Thoracic aorta (tissue), 2 donors: ENCODE measurements around the gene IL23A. TPM values are rescaled to one million over a fixed set of nuclear protein-coding genes. Genes with fewer than 3 reads are reported as not detected.
"Not testable (repeated sequence)": the region's sequence is repeated elsewhere in the genome, so short reads cannot be mapped to it uniquely, and the experiment has no call there.

ENCODE experiments used
- ATAC-seq: fragments of 150-250 bp; one replicate; pipeline ENCODE4 v1.8.0; 2017; ENCODE audit warnings: low read depth; ENCODE audit not compliant: insufficient number of reproducible peaks, low FRiP score
- DNase-seq: peaks from one replicate; pipeline ENCODE4 v3.0.0-alpha.2; 2020; ENCODE audit warnings: low spot score
- H3K27ac ChIP-seq, 2 donors: fragments of 200-600 bp; sonication (generic); 1 replicate in 1 of 2; 2 replicates in 1 of 2; pipeline ENCODE4 v1.5.1; 2016; ENCODE audit warnings: mild to moderate bottlenecking in 2 of 2, moderate library complexity in 2 of 2
- H3K27me3 ChIP-seq: fragments of 200-600 bp; sonication (generic); replicated peaks from 2 replicates; pipeline ENCODE4 v1.6.0; 2016; ENCODE audit warnings: mild to moderate bottlenecking; ENCODE audit not compliant: insufficient read depth
- H3K36me3 ChIP-seq: fragments of 200-600 bp; sonication (generic); one replicate; pipeline ENCODE4 v1.5.1; 2016
- H3K4me1 ChIP-seq, 2 donors: fragments of 200-600 bp; sonication (generic); 1 replicate in 1 of 2; 2 replicates in 1 of 2; pipeline versions ENCODE4 v1.5.1 to v1.6.0; 2016; ENCODE audit warnings: low read depth in 2 of 2, mild to moderate bottlenecking in 1 of 2; ENCODE audit not compliant: control insufficient read depth in 1 of 2
- H3K4me3 ChIP-seq: fragments of 200-600 bp; sonication (generic); 2 replicates; pipeline ENCODE4 v1.5.1; 2016; ENCODE audit warnings: mild to moderate bottlenecking
- H3K9me3 ChIP-seq: fragments of 200-600 bp; sonication (generic); 2 replicates; pipeline ENCODE4 v1.5.1; 2016
- CTCF ChIP-seq: fragments of 200-600 bp; sonication (generic); IDR thresholded peaks from one replicate; pipeline ENCODE4 v1.5.1; 2019; ENCODE audit warnings: antibody characterized with exemption
- total RNA-seq, 2 donors: library from RNA; depleted of rRNA; stranded (reverse); fragments of >200 nt; gene quantifications; one replicate each; pipeline versions ENCODE4 v1.1.0 to v1.2.3, GENCODE V29; 2016

IL23A gene
- total RNA-seq, 2 donors from 2014 or later: not detected

- peak; percentile 93 for ATAC-seq
These were observed 4.8 kb upstream of the IL23A start, which contains the start of gene PAN2 for GRCh38 chr12:56333679-56334489. TSS of gene PAN2 (minus strand) at chr12:56334000. CDS start at chr12:56333094, 906 bp downstream.

GRCh38 chr12:56334490-56334793, 4.2 kb upstream of the IL23A start:
- peak overlapping the region; percentile 91 to 93 for H3K27ac ChIP-seq
- no peak for TF ChIP-seq CTCF
- no peak for DNase-seq
- H3K9me3 ChIP-seq: no peaks in the 10 kb centered on the region
- peak; percentile 6 for ATAC-seq
- no peaks in the 10 kb centered on the region for H3K36me3 ChIP-seq
- H3K27me3 ChIP-seq: no peaks in the 10 kb centered on the region
- H3K4me3 ChIP-seq: peak overlapping the region; percentile 78
- peaks cover 3 to 11% of the 10 kb centered on the region in 2 donors for H3K4me1 ChIP-seq

More at GRCh38 chr12:56333679-56334489, 4.8 kb upstream of the IL23A start, which contains the start of gene PAN2:
- peaks cover 3 to 11% of the 10 kb centered on the region in 2 donors for H3K4me1 ChIP-seq
- peak; percentile 84 for DNase-seq
- no peaks in the 10 kb centered on the region for H3K27me3 ChIP-seq
- peak; percentile 59 for TF ChIP-seq CTCF
- no peaks in the 10 kb centered on the region for H3K36me3 ChIP-seq
- no peaks in the 10 kb centered on the region for H3K9me3 ChIP-seq
- H3K27ac ChIP-seq: peak within 1 kb of the TSS; percentile 91 to 93
- H3K4me3 ChIP-seq: peak within 1 kb of the TSS; percentile 78

- H3K27me3 ChIP-seq, H3K4me3 ChIP-seq, DNase-seq, H3K27ac ChIP-seq, ATAC-seq, H3K9me3 ChIP-seq, H3K36me3 ChIP-seq: not testable (repeated sequence)
- H3K4me1 ChIP-seq: peaks cover 3 to 11% of the 10 kb centered on the region in 2 donors
These were observed 3.2 kb upstream of the IL23A start for GRCh38 chr12:56335527-56335926.

- TF ChIP-seq CTCF: no peak
- no peaks in the 10 kb centered on the region for H3K36me3 ChIP-seq
- H3K27ac ChIP-seq: no peak overlapping the region
- no peak for ATAC-seq
- peaks cover 3 to 11% of the 10 kb centered on the region in 2 donors for H3K4me1 ChIP-seq
- H3K27me3 ChIP-seq: no peaks in the 10 kb centered on the region
- no peak for DNase-seq
- no peak overlapping the region for H3K4me3 ChIP-seq
- no peaks in the 10 kb centered on the region for H3K9me3 ChIP-seq
These were observed 2.1 kb upstream of the IL23A start for GRCh38 chr12:56336361-56337167.

- Histone ChIP-seq H3K4me1 (peaks cover 3 to 7% of the 10 kb centered on the region in 2 donors), H3K27me3 (no peaks in the 10 kb centered on the region), H3K27ac (no peak overlapping the region), H3K36me3 (peaks cover 3% of the 10 kb centered on the region), H3K4me3 (no peak overlapping the region), H3K9me3 (no peaks in the 10 kb centered on the region)
- no peak for TF ChIP-seq CTCF
- DNase-seq (no peak), ATAC-seq (no peak)
These were observed 882 bp upstream of the IL23A start for GRCh38 chr12:56337753-56338251.
